Measurements from ENCODE around the gene ZNF423. TPM values are rescaled to one million over a fixed set of nuclear protein-coding genes. Genes with fewer than 3 reads are reported as not detected.

ZNF423 gene
- polyA plus RNA-seq, 1 of the 3 experiments (the other 2 are of a cell fraction) = 1.2 TPM

- Histone ChIP-seq H3K9ac (no peak overlapping the region), H3K27ac (ENCODE audit: low read depth in 2 of 2, low read length in 1 of 2) (no peak overlapping the region; a peak in 1 of 4 replicates), H3K27me3 (ENCODE audit: insufficient read depth) (no peaks in the 10 kb centered on the region), H3K9me2 (no peaks in the 10 kb centered on the region), H4K20me1 (ENCODE audit: insufficient read depth) (no peaks in the 10 kb centered on the region), H3K4me2 (no peak overlapping the region), H3K9me3 (no peaks in the 10 kb centered on the region), H2AFZ (ENCODE audit: low read depth) (no peak overlapping the region), H3F3A (replicated peaks; ENCODE audit: insufficient read depth) (no peaks in the 10 kb centered on the region), H3K36me3 (replicated peaks in 1 of 2; ENCODE audit: control insufficient read depth in 1 of 2, insufficient read depth in 2 of 2, low read length in 1 of 2) (no peaks in the 10 kb centered on the region), H3K4me3 (ENCODE audit: low read depth in 2 of 2, low read length in 1 of 2) (no peak overlapping the region), H3K4me1 (ENCODE audit: control insufficient read depth in 1 of 2, insufficient read depth in 2 of 2, low read depth in 1 of 2, low read length in 1 of 2) (peaks cover 6 to 47% of the 10 kb centered on the region in 2 experiments; a peak in 3 of 4 replicates), H3K79me2 (ENCODE audit: insufficient read depth) (no peaks in the 10 kb centered on the region)
- WGBS (ENCODE audit: low lambda C conversion rate) = 69% methylated on average over 4 of the region's 4 CpGs
- DNase-seq = no peak
- CTCF ChIA-PET = interaction anchor here (0.7 to 4.1 kb wide), 6 partner anchors 9 to 243 kb away, joined by 3 to 19 read pairs (median 4); no protein-coding TSS in a partner anchor
- TF ChIP-seq GATA2 (CRISPR knock-in tag; IDR thresholded peaks at IDR 0.05) = no peak
- no peak for TF ChIP-seq FOXJ3 (CRISPR knock-in tag; IDR thresholded peaks at IDR 0.05)
- TF ChIP-seq NFIC (IDR thresholded peaks at IDR 0.05; ENCODE audit: borderline replicate concordance) = no peak
- no peak for TF ChIP-seq RFX5 (IDR thresholded peaks at IDR 0.05; ENCODE audit: low read length)
- no peak for TF ChIP-seq NRF1 (IDR thresholded peaks at IDR 0.05; ENCODE audit: low read depth, low read length)
- no peak for TF ChIP-seq FOXM1 (IDR thresholded peaks at IDR 0.05; ENCODE audit: low read depth)
- TF ChIP-seq SIN3A (IDR thresholded peaks at IDR 0.05; ENCODE audit: borderline replicate concordance, low read depth, low read length) = no peak
- no peak for TF ChIP-seq EZH2phosphoT487 (IDR thresholded peaks at IDR 0.05; ENCODE audit: borderline replicate concordance, low read depth)
- POLR2A ChIA-PET = interaction anchor here (0.8 to 2.6 kb wide), 2 partner anchors 11 to 35 kb away, joined by 3 to 13 read pairs; no protein-coding TSS in a partner anchor
Measured at GRCh38 chr16:49651226-49651625, 204.7 kb downstream of the ZNF423 start.

- Histone ChIP-seq H3K9me2 (no peaks in the 10 kb centered on the region), H3K9me3 (no peaks in the 10 kb centered on the region), H2AFZ (ENCODE audit: low read depth) (no peak overlapping the region), H3F3A (replicated peaks; ENCODE audit: insufficient read depth) (no peaks in the 10 kb centered on the region), H3K79me2 (ENCODE audit: insufficient read depth) (no peaks in the 10 kb centered on the region), H3K27me3 (ENCODE audit: insufficient read depth) (no peaks in the 10 kb centered on the region), H4K20me1 (ENCODE audit: insufficient read depth) (no peaks in the 10 kb centered on the region), H3K36me3 (replicated peaks in 1 of 2; ENCODE audit: control insufficient read depth in 1 of 2, insufficient read depth in 2 of 2, low read length in 1 of 2) (no peaks in the 10 kb centered on the region), H3K9ac (no peak overlapping the region), H3K4me1 (ENCODE audit: control insufficient read depth in 1 of 2, insufficient read depth in 2 of 2, low read depth in 1 of 2, low read length in 1 of 2) (peaks cover 6 to 44% of the 10 kb centered on the region in 2 experiments; a peak in 3 of 4 replicates), H3K4me2 (no peak overlapping the region), H3K27ac (ENCODE audit: low read depth in 2 of 2, low read length in 1 of 2) (no peak overlapping the region; a peak in 1 of 4 replicates), H3K4me3 (ENCODE audit: low read depth in 2 of 2, low read length in 1 of 2) (no peak overlapping the region)
- DNase-seq = no peak
- ChIA-PET CTCF (interaction anchor here (4.1 kb wide), 1 partner anchor 58 kb away, joined by 19 read pairs; no protein-coding TSS in a partner anchor), POLR2A (interaction anchor here (0.9 to 2.6 kb wide), 2 partner anchors 10 to 14 kb away, joined by 3 to 13 read pairs; no protein-coding TSS in a partner anchor)
- no peak for TF ChIP-seq TEAD4 (IDR thresholded peaks at IDR 0.05; ENCODE audit: borderline replicate concordance, insufficient read depth)
- no peak for TF ChIP-seq GATA2 (CRISPR knock-in tag; IDR thresholded peaks at IDR 0.05)
- no peak for TF ChIP-seq IRF3 (IDR thresholded peaks at IDR 0.05; ENCODE audit: low read depth, low read length)
- no peak for TF ChIP-seq MEF2A (IDR thresholded peaks at IDR 0.05; ENCODE audit: borderline replicate concordance, low read depth)
- WGBS (ENCODE audit: low lambda C conversion rate) = 75% methylated on average over 1 of the region's 1 CpG
Measured at GRCh38 chr16:49650603-49651002, 205.3 kb downstream of the ZNF423 start.
